HEK293 (cell line): ENCODE measurements around the gene FAM117B.

Source experiments
- CTCF ChIP-seq: fragments of 450-650 bp; formaldehyde crosslinking; IDR thresholded peaks from 2 replicates; pipeline ENCODE4 v1.5.1; 2016; ENCODE audit warnings: missing biosample characterization, missing genetic modification characterization
- FEZF1 ChIP-seq: fragments of 450-650 bp; formaldehyde crosslinking; IDR thresholded peaks from 2 replicates; pipeline ENCODE4 v1.5.1; 2016; ENCODE audit warnings: missing biosample characterization, missing genetic modification characterization
- SP2 ChIP-seq: fragments of 450-650 bp; formaldehyde crosslinking; IDR thresholded peaks from 2 replicates; pipeline ENCODE4 v1.5.1; 2016; ENCODE audit warnings: missing biosample characterization, missing genetic modification characterization
- ZBTB1 ChIP-seq: fragments of 450-650 bp; formaldehyde crosslinking; IDR thresholded peaks from 2 replicates; pipeline ENCODE4 v1.5.1; 2016; ENCODE audit warnings: missing biosample characterization, missing genetic modification characterization
- ZBTB49 ChIP-seq: fragments of 450-650 bp; formaldehyde crosslinking; IDR thresholded peaks from 2 replicates; pipeline ENCODE4 v1.5.1; 2016; ENCODE audit warnings: missing biosample characterization, missing genetic modification characterization, low read depth
- ZFP41 ChIP-seq: fragments of 450-650 bp; formaldehyde crosslinking; IDR thresholded peaks from 2 replicates; pipeline ENCODE4 v1.5.1; 2016; ENCODE audit warnings: missing biosample characterization, missing genetic modification characterization, borderline replicate concordance
- ZNF132 ChIP-seq: fragments of 450-650 bp; formaldehyde crosslinking; IDR thresholded peaks from 2 replicates; pipeline ENCODE4 v1.5.1; 2017; ENCODE audit warnings: missing biosample characterization, missing genetic modification characterization, borderline replicate concordance
- ZNF274 ChIP-seq, 2 experiments: fragments of 200-500 bp in 1 of 2; fragments of 450-650 bp in 1 of 2; sonication (Bioruptor generic) in 1 of 2; formaldehyde crosslinking in 1 of 2; IDR thresholded peaks; 2 replicates each; pipeline versions ENCODE4 v1.5.1 to v1.6.1; 2014 to 2016; ENCODE audit warnings: borderline replicate concordance in 1 of 2, inconsistent platforms in 1 of 2, low read length in 1 of 2, missing biosample characterization in 1 of 2, missing genetic modification characterization in 1 of 2
- ZNF37A ChIP-seq: fragments of 450-650 bp; IDR thresholded peaks from 2 replicates; pipeline ENCODE4 v1.5.1; 2018; ENCODE audit warnings: missing biosample characterization, missing genetic modification characterization
- ZNF510 ChIP-seq: fragments of 450-650 bp; formaldehyde crosslinking; IDR thresholded peaks from 2 replicates; pipeline ENCODE4 v1.5.1; 2018; ENCODE audit warnings: mild to moderate bottlenecking, missing genetic modification characterization, missing biosample characterization; ENCODE audit not compliant: insufficient replicate concordance

- no peak for TF ChIP-seq CTCF (tag by site-specific recombination)
- no peak for TF ChIP-seq ZNF274 (IDR thresholded peaks at IDR 0.05; ENCODE audit: low read length)
- TF ChIP-seq ZNF274 (tag by site-specific recombination; IDR thresholded peaks at IDR 0.05; ENCODE audit: borderline replicate concordance), result no peak
- TF ChIP-seq ZBTB1 (tag by site-specific recombination), result no peak
- TF ChIP-seq ZNF37A (tag by site-specific recombination), result no peak
- TF ChIP-seq FEZF1 (tag by site-specific recombination), result no peak
- TF ChIP-seq ZFP41, result no peak
- TF ChIP-seq SP2 (tag by site-specific recombination), result no peak
- TF ChIP-seq ZNF510, result no peak
- no peak for TF ChIP-seq ZBTB49 (tag by site-specific recombination)
- TF ChIP-seq ZNF132, result no peak
These were observed 23.1 kb downstream of the FAM117B start for GRCh38 chr2:202657876-202658275.
